K562 (cell line): ENCODE data around the gene UGT1A3. TPM values are rescaled to one million over a fixed set of nuclear protein-coding genes. Genes with fewer than 3 reads are reported as not detected.

ENCODE experiments used
- ATAC-seq: fragments of 200-7000 bp; cut with Tn5 transposase; 3 replicates; pipeline ENCODE4 v1.9.1; 2020; ENCODE audit warnings: moderate library complexity
- BruUV-seq: library from RNA; stranded (reverse); fragments of 400-500 nt; replicated peaks from 2 replicates; lab custom pipeline; 2021; lab: Mats Ljungman, UMichigan
- CTCF ChIA-PET: fragments of 300-600 bp; formaldehyde crosslinking; extraction: SDS; loops from one replicate; lab custom pipeline; 2021; ENCODE audit warnings: low intra/inter-chr PET ratio; lab: Yijun Ruan, JAX
- POLR2A ChIA-PET: fragments of 300-600, 350-650 bp; sonication (Branson Sonifier 250); formaldehyde crosslinking; extraction: SDS; loops from one replicate; lab custom pipeline; 2021; ENCODE audit warnings: antibody characterized with exemption, inconsistent platforms; lab: Yijun Ruan, JAX
- DNase-seq, 4 experiments: peaks; one replicate each; pipeline versions ENCODE4 v3.0.0 to v3.0.0-alpha.2; 2011 to 2018; ENCODE audit warnings: low spot score in 3 of 4, mixed read lengths in 3 of 4; ENCODE audit errors: extremely low read depth in 1 of 4
- FAIRE-seq: peaks from 2 replicates; lab custom pipeline; 2011; peaks lifted over from hg19 to GRCh38; lab: Jason Lieb, UNC
- H2AFZ ChIP-seq: 2 replicates; pipeline ENCODE4 v1.6.0; 2011; ENCODE audit warnings: low read depth, low read length, control low read depth, inconsistent platforms
- H3K27ac ChIP-seq: fragments of 200-600 bp; 3 replicates; pipeline ENCODE4 v1.8.0; 2011; ENCODE audit warnings: low read depth, mild to moderate bottlenecking, control low read depth, inconsistent platforms, low read length, moderate library complexity, mixed read lengths; ENCODE audit errors: extremely low read depth
- H3K27me3 ChIP-seq, 2 experiments: fragments of 300-600 bp in 1 of 2; 2 replicates in 1 of 2; 3 replicates in 1 of 2; pipeline versions ENCODE4 v1.6.0 to v1.8.0; 2011; ENCODE audit warnings: inconsistent platforms in 2 of 2, low read length in 2 of 2, mild to moderate bottlenecking in 1 of 2, mixed read lengths in 1 of 2, moderate library complexity in 1 of 2; ENCODE audit not compliant: control insufficient read depth in 2 of 2, insufficient read depth in 2 of 2
- H3K36me3 ChIP-seq: fragments of 300-600 bp; 3 replicates; pipeline ENCODE4 v1.8.0; 2011; ENCODE audit warnings: mild to moderate bottlenecking, low read length, inconsistent platforms; ENCODE audit not compliant: control insufficient read depth, insufficient read depth
- H3K4me1 ChIP-seq, 2 experiments: fragments of 200-600 bp in 1 of 2; replicated peaks in 1 of 2; 2 replicates in 1 of 2; 3 replicates in 1 of 2; pipeline versions ENCODE4 v1.5.1 to v1.8.0; 2011; ENCODE audit warnings: inconsistent platforms in 2 of 2, low read length in 2 of 2, mild to moderate bottlenecking in 1 of 2, mixed read lengths in 1 of 2, moderate library complexity in 1 of 2; ENCODE audit not compliant: control insufficient read depth in 2 of 2, insufficient read depth in 2 of 2
- H3K4me2 ChIP-seq: 2 replicates; pipeline ENCODE4 v1.6.1; 2011; ENCODE audit warnings: low read length, control low read depth, inconsistent platforms, mixed read lengths; ENCODE audit not compliant: insufficient read depth
- H3K4me3 ChIP-seq: fragments of 200-600 bp; sonication (generic), shearing (Covaris generic); 2 replicates; pipeline ENCODE4 v1.5.1; 2016; ENCODE audit warnings: control low read depth, inconsistent platforms
- H3K79me2 ChIP-seq: fragments of 200-600 bp; 3 replicates; pipeline ENCODE4 v1.8.0; 2011; ENCODE audit warnings: low read length, inconsistent platforms; ENCODE audit not compliant: control insufficient read depth, insufficient read depth
- H3K9ac ChIP-seq, 2 experiments: 2 replicates each; pipeline versions ENCODE4 v1.6.0 to v1.6.1; 2011; ENCODE audit warnings: low read depth in 2 of 2, low read length in 2 of 2, control low read depth in 1 of 2, inconsistent platforms in 1 of 2, mild to moderate bottlenecking in 1 of 2, mixed read lengths in 1 of 2; ENCODE audit not compliant: insufficient read depth in 1 of 2
- H3K9me1 ChIP-seq: one replicate; pipeline ENCODE4 v1.6.0; 2011; ENCODE audit warnings: inconsistent platforms, mild to moderate bottlenecking, low read length, moderate library complexity; ENCODE audit not compliant: control insufficient read depth, insufficient read depth
- H3K9me3 ChIP-seq: replicated peaks from 2 replicates; pipeline ENCODE4 v1.5.1; 2011; ENCODE audit warnings: low read depth, low read length, inconsistent platforms; ENCODE audit not compliant: control insufficient read depth, insufficient read depth
- H4K20me1 ChIP-seq: replicated peaks from 2 replicates; pipeline ENCODE4 v1.6.1; 2011; ENCODE audit warnings: low read length, inconsistent platforms, mixed read lengths; ENCODE audit not compliant: control insufficient read depth, insufficient read depth
- ATF2 ChIP-seq: sonication (generic); formaldehyde crosslinking; IDR thresholded peaks from 2 replicates; pipeline ENCODE4 v1.8.1; 2022; ENCODE audit warnings: missing genetic modification reagents
- ATF3 ChIP-seq, 2 experiments: fragments of 450-650 bp in 1 of 2; sonication (generic) in 1 of 2; formaldehyde crosslinking in 1 of 2; IDR thresholded peaks in 1 of 2; conservative IDR thresholded peaks in 1 of 2; 2 replicates each; pipeline versions ENCODE4 v1.6.1 to v1.8.1; 2016 to 2023; ENCODE audit warnings: mild to moderate bottlenecking in 2 of 2, moderate library complexity in 2 of 2, inconsistent platforms in 1 of 2, missing genetic modification reagents in 1 of 2
- E2F8 ChIP-seq: fragments of 450-650 bp; IDR thresholded peaks from 2 replicates; pipeline ENCODE4 v1.7.1; 2018; ENCODE audit warnings: mild to moderate bottlenecking, low read depth; ENCODE audit not compliant: partially characterized antibody
- HIVEP1 ChIP-seq: fragments of 250-450 bp; sonication (Bioruptor Pico); IDR thresholded peaks from 2 replicates; pipeline ENCODE4 v1.4.0; 2020; ENCODE audit warnings: mild to moderate bottlenecking
- JUND ChIP-seq, 2 experiments: IDR thresholded peaks; 2 replicates in 1 of 2; 3 replicates in 1 of 2; pipeline ENCODE4 v1.6.1; 2011; ENCODE audit warnings: borderline replicate concordance in 2 of 2, low read depth in 2 of 2, low read length in 2 of 2, improper control_type of control experiment in 1 of 2, missing biosample characterization in 1 of 2, missing genetic modification characterization in 1 of 2, missing genetic modification reagents in 1 of 2
- MEF2A ChIP-seq: IDR thresholded peaks from 2 replicates; pipeline ENCODE4 v1.6.1; 2011; ENCODE audit warnings: low read depth, mild to moderate bottlenecking, low read length, moderate library complexity; ENCODE audit not compliant: control insufficient read depth
- POLR2AphosphoS2 ChIP-seq: IDR thresholded peaks from 2 replicates; pipeline ENCODE4 v1.6.1; 2012; ENCODE audit warnings: low read length, improper control_type of control experiment
- RCOR1 ChIP-seq, 2 experiments: IDR thresholded peaks; 2 replicates each; pipeline ENCODE4 v1.6.1; 2012; ENCODE audit warnings: low read depth in 2 of 2, low read length in 2 of 2, borderline replicate concordance in 1 of 2, improper control_type of control experiment in 1 of 2
- TARDBP ChIP-seq: fragments of 450-650 bp; IDR thresholded peaks from 2 replicates; pipeline ENCODE4 v1.6.1; 2016
- ZC3H11A ChIP-seq: IDR thresholded peaks from 2 replicates; pipeline ENCODE4 v1.6.1; 2012; ENCODE audit warnings: low read depth, low read length, improper control_type of control experiment
- ZNF511 ChIP-seq: sonication (generic); formaldehyde crosslinking; IDR thresholded peaks from 2 replicates; pipeline ENCODE4 v1.8.0; 2022; ENCODE audit warnings: mild to moderate bottlenecking, missing genetic modification reagents
- ZNF644 ChIP-seq: fragments of 200-800 bp; sonication (Bioruptor generic); IDR thresholded peaks from 2 replicates; pipeline ENCODE4 v1.6.1; 2016; ENCODE audit warnings: low read depth, missing genetic modification characterization, missing compliant biosample characterization
- ZNF785 ChIP-seq: fragments of 250-450 bp; sonication (Bioruptor Pico); IDR thresholded peaks from 2 replicates; pipeline ENCODE4 v1.4.0; 2020; ENCODE audit warnings: mild to moderate bottlenecking
- WGBS: fragments of 100-300 bp; shearing (Covaris generic); methylation state at CpG from one replicate; pipeline ENCODE4 v1.1.6; 2016; ENCODE audit warnings: low coverage, mixed read lengths; ENCODE audit not compliant: insufficient coverage; ENCODE audit errors: missing lambda C conversion rate; 5-methylcytosine and 5-hydroxymethylcytosine counted together
- in situ Hi-C: fragments of 300-500 bp; cut with MboI; formaldehyde crosslinking; loops from 4 replicates; pipeline ENCODE4 v1.15.0; 2018; ENCODE audit warnings: inconsistent platforms, mixed read lengths
- intact Hi-C: fragments of 100-400 bp; cut with micrococcal nuclease; formaldehyde crosslinking; loops from 2 replicates; pipeline ENCODE4 v1.14.2; 2022
- polyA plus RNA-seq, 8 experiments: library from polyadenylated mRNA; depleted of rRNA in 4 of 8; stranded (reverse) in 5 of 8; unstranded in 3 of 8; fragments of >200 nt; fragmentation: Nextera tagmentation in 2 of 8; fragmentation: Illumina TruSeq in 1 of 8; extraction: Ambion mirVana in 2 of 8; extraction: Trizol in 1 of 8; gene quantifications; 2 replicates each; pipeline versions ENCODE4 v1.2.1 to v1.2.3, GENCODE V29; 2011 to 2014; ENCODE audit warnings: inconsistent platforms in 1 of 8, missing spikeins in 1 of 8
- total RNA-seq, 7 experiments: library from RNA; depleted of rRNA in 6 of 7; stranded (reverse); fragments of >200 nt in 6 of 7; fragmentation: Illumina TruSeq in 2 of 7; extraction: Trizol in 2 of 7; gene quantifications; 2 replicates each; pipeline versions ENCODE4 v1.2.1 to v1.2.3, GENCODE V29; 2011 to 2021; ENCODE audit warnings: low replicate concordance in 1 of 7

The UGT1A3 gene
- total and polyA plus RNA-seq, 9 of the 15 experiments (the other 6 are each of a cell fraction or from before 2014, with no cell fraction given): not detected

GRCh38 chr2:233800208-233800607, 71.4 kb downstream of the UGT1A3 start (continued):
- TF ChIP-seq E2F8: no peak
- TF ChIP-seq ZNF644: no peak
- no peak for TF ChIP-seq POLR2AphosphoS2
- no peak for TF ChIP-seq RCOR1 (IDR thresholded peaks at IDR 0.05; ENCODE audit: borderline replicate concordance in 1 of 2, low read depth in 2 of 2, low read length in 2 of 2)
- TF ChIP-seq ZC3H11A: no peak

- no peaks in the 10 kb centered on the region for H3K36me3 ChIP-seq
- CTCF ChIA-PET: no interaction called here
- in situ Hi-C loops: no loop called here
- peak; percentile 37; the same call in 1 of the 2 replicates for TF ChIP-seq JUND (IDR thresholded peaks at IDR 0.05; ENCODE audit: borderline replicate concordance, low read depth, low read length)
- TF ChIP-seq JUND (tag; IDR thresholded peaks at IDR 0.05; ENCODE audit: borderline replicate concordance, low read depth, low read length): no peak
- no peak for TF ChIP-seq HIVEP1 (CRISPR knock-in tag)
- no peak for TF ChIP-seq ATF2 (CRISPR knock-in tag)
- TF ChIP-seq MEF2A: peak; percentile 64; the same call in 1 of the 2 replicates
- no peak for TF ChIP-seq ZNF785 (CRISPR knock-in tag)
- TF ChIP-seq ATF3 (IDR thresholded peaks at IDR 0.05): peak; percentile 39; the same call in 1 of the 2 replicates
- no peak for TF ChIP-seq ATF3 (CRISPR knock-in tag; conservative IDR thresholded peaks at IDR 0.05)
- TF ChIP-seq TARDBP: no peak
- no peak for TF ChIP-seq ZNF511 (CRISPR knock-in tag)
- TF ChIP-seq, all 486 proteins: peak for 3
- no peak overlapping the region for H3K9ac ChIP-seq
- H3K27me3 ChIP-seq: peaks cover 0 to 6% of the 10 kb centered on the region in 2 experiments; a peak in 2 of 5 replicates
- POLR2A ChIA-PET: no interaction called here
- no peaks in the 10 kb centered on the region; a peak in 1 of 5 replicates for H3K4me1 ChIP-seq
- no peak overlapping the region for H2AFZ ChIP-seq
- H3K27ac ChIP-seq: no peak overlapping the region
- no peaks in the 10 kb centered on the region for H4K20me1 ChIP-seq
- no peak overlapping the region for H3K4me2 ChIP-seq
- intact Hi-C loops: no loop called here
- H3K79me2 ChIP-seq: no peaks in the 10 kb centered on the region
- DNase-seq (peak in 1 of 4 experiments; percentile 6), ATAC-seq (no peak), FAIRE-seq (no peak)
- no peaks in the 10 kb centered on the region for H3K9me1 ChIP-seq
- no peak overlapping the region for H3K4me3 ChIP-seq
- BruUV-seq: no TSS peak
- WGBS: 1% methylated on average over 8 of the region's 9 CpGs
- H3K9me3 ChIP-seq: no peaks in the 10 kb centered on the region
Measured at GRCh38 chr2:233801357-233802131, 72.7 kb downstream of the UGT1A3 start.
